Smooth muscle cell (in vitro differentiated cells): Measurements from ENCODE around the gene TRA2B. TPM values are rescaled to one million over a fixed set of nuclear protein-coding genes. Genes with fewer than 3 reads are reported as not detected.

Source experiments
- DNase-seq: peaks from one replicate; lab custom pipeline; 2025; ENCODE audit not compliant: unreplicated experiment; lab: John Stamatoyannopoulos, UW
- H2AFZ ChIP-seq: fragments of 200-600 bp; sonication (generic); 2 replicates; pipeline ENCODE4 v1.6.0; 2016; ENCODE audit warnings: antibody characterized with exemption, low read depth, mild to moderate bottlenecking
- H3F3A ChIP-seq: fragments of 200-600 bp; sonication (generic); 2 replicates; pipeline ENCODE4 v1.6.0; 2017; ENCODE audit warnings: antibody characterized with exemption, low read depth
- H3K27ac ChIP-seq: fragments of 200-600 bp; sonication (generic); 2 replicates; pipeline ENCODE4 v1.5.1; 2016; ENCODE audit warnings: low read depth, mild to moderate bottlenecking
- H3K27me3 ChIP-seq: fragments of 200-600 bp; sonication (generic); 2 replicates; pipeline ENCODE4 v1.6.1; 2016; ENCODE audit warnings: low read depth, mild to moderate bottlenecking
- H3K36me3 ChIP-seq: fragments of 200-600 bp; sonication (generic); 2 replicates; pipeline ENCODE4 v1.5.1; 2016; ENCODE audit warnings: low read depth
- H3K4me1 ChIP-seq: fragments of 200-600 bp; sonication (generic); 2 replicates; pipeline ENCODE4 v1.5.1; 2016; ENCODE audit warnings: low read depth
- H3K4me2 ChIP-seq: fragments of 200-600 bp; sonication (generic); 2 replicates; pipeline ENCODE4 v1.6.0; 2016; ENCODE audit warnings: mild to moderate bottlenecking
- H3K4me3 ChIP-seq: fragments of 200-600 bp; sonication (generic); 2 replicates; pipeline ENCODE4 v1.5.1; 2016; ENCODE audit warnings: mild to moderate bottlenecking
- H3K79me2 ChIP-seq: fragments of 200-600 bp; sonication (generic); 2 replicates; pipeline ENCODE4 v1.6.0; 2016; ENCODE audit warnings: low read depth, mild to moderate bottlenecking
- H3K9ac ChIP-seq: fragments of 200-600 bp; sonication (generic); 2 replicates; pipeline ENCODE4 v1.6.0; 2016; ENCODE audit warnings: low read depth
- H3K9me3 ChIP-seq: fragments of 200-600 bp; sonication (generic); replicated peaks from 2 replicates; pipeline ENCODE4 v1.5.1; 2016; ENCODE audit warnings: low read depth
- H4K20me1 ChIP-seq: fragments of 200-600 bp; sonication (generic); 2 replicates; pipeline ENCODE4 v1.6.0; 2016; ENCODE audit warnings: low read depth
- WGBS: methylation state at CpG from one replicate; pipeline ENCODE4 v1.1.7; 2016; ENCODE audit warnings: low lambda C conversion rate; 5-methylcytosine and 5-hydroxymethylcytosine counted together
- polyA plus RNA-seq: library from polyadenylated mRNA; unstranded; fragments of >200 nt; fragmentation: Nextera tagmentation; extraction: Ambion mirVana; gene quantifications from 2 replicates; pipeline ENCODE4 v1.2.1, GENCODE V29; 2016
- total RNA-seq: library from RNA; depleted of rRNA; stranded (reverse); fragments of >200 nt; gene quantifications from 2 replicates; pipeline ENCODE4 v1.2.3, GENCODE V29; 2014
- TF ChIP-seq, protein P1 (sequence below): fragments of 200-600 bp; sonication (generic); IDR thresholded peaks from 2 replicates; pipeline ENCODE4 v1.5.1; 2017; ENCODE audit warnings: borderline replicate concordance, mild to moderate bottlenecking, antibody characterized with exemption; ENCODE audit not compliant: insufficient read depth, poor library complexity, severe bottlenecking

The TRA2B gene
- total and polyA plus RNA-seq, 2 experiments from 2014 or later = 119 to 265 TPM

DNA sequence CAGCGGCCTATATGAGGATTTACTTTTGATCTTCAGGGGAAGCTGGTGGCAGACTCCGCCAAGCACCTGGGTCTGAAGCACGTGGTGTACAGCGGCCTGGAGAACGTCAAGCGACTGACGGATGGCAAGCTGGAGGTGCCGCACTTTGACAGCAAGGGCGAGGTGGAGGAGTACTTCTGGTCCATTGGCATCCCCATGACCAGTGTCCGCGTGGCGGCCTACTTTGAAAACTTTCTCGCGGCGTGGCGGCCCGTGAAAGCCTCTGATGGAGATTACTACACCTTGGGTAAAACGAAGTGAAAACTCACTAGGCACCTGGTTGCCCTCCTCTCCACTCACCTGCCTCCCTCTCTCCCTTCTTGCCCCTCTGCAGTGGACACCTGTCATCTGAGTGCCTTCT, 33.8 kb upstream of the TRA2B start:
- no peak for DNase-seq
- Histone ChIP-seq H2AFZ (no peak overlapping the region), H3K27ac (no peak overlapping the region), H3K36me3 (no peaks in the 10 kb centered on the region), H3K4me3 (no peak overlapping the region), H3K4me1 (no peaks in the 10 kb centered on the region), H3K9me3 (no peaks in the 10 kb centered on the region), H3K4me2 (no peak overlapping the region), H3K9ac (no peak overlapping the region), H4K20me1 (no peaks in the 10 kb centered on the region), H3K27me3 (no peaks in the 10 kb centered on the region), H3K79me2 (no peaks in the 10 kb centered on the region), H3F3A (no peaks in the 10 kb centered on the region)
- TF ChIP-seq, protein P1, sequence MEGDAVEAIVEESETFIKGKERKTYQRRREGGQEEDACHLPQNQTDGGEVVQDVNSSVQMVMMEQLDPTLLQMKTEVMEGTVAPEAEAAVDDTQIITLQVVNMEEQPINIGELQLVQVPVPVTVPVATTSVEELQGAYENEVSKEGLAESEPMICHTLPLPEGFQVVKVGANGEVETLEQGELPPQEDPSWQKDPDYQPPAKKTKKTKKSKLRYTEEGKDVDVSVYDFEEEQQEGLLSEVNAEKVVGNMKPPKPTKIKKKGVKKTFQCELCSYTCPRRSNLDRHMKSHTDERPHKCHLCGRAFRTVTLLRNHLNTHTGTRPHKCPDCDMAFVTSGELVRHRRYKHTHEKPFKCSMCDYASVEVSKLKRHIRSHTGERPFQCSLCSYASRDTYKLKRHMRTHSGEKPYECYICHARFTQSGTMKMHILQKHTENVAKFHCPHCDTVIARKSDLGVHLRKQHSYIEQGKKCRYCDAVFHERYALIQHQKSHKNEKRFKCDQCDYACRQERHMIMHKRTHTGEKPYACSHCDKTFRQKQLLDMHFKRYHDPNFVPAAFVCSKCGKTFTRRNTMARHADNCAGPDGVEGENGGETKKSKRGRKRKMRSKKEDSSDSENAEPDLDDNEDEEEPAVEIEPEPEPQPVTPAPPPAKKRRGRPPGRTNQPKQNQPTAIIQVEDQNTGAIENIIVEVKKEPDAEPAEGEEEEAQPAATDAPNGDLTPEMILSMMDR = no peak
- 97% methylated on average over 18 of the region's 18 CpGs for WGBS

DNA sequence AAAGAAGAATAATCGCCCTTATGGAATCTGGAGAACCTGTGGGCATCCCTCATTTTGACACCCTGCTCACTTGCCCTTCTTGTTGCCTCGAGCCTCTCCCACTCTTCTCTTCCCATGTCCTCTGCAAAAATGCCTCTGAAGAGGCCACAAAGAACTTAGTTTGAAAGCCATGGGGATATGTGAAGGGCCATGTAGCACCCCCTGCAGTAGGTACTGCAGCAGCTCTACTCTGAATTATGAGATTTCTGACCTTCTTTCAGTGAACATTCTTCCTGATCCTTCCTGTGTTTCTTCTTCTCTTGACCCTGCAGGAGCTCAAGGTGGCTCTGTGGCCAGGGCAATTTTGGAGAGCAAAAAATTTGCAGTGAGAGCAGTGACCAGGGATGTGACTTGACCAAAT, 30.4 kb upstream of the TRA2B start:
- TF ChIP-seq, protein P1 = no peak
- no peak for DNase-seq
- H4K20me1 ChIP-seq = no peaks in the 10 kb centered on the region
- no peaks in the 10 kb centered on the region for H3K27me3 ChIP-seq
- no peaks in the 10 kb centered on the region for H3K79me2 ChIP-seq
- no peak overlapping the region for H2AFZ ChIP-seq
- no peak overlapping the region for H3K27ac ChIP-seq
- H3K4me1 ChIP-seq = no peaks in the 10 kb centered on the region
- H3K9me3 ChIP-seq = no peaks in the 10 kb centered on the region
- no peaks in the 10 kb centered on the region for H3K36me3 ChIP-seq
- H3K9ac ChIP-seq = no peak overlapping the region
- no peak overlapping the region for H3K4me2 ChIP-seq
- WGBS = 85% methylated on average over 2 of the region's 2 CpGs
- H3K4me3 ChIP-seq = no peak overlapping the region
- H3F3A ChIP-seq = no peaks in the 10 kb centered on the region

DNA sequence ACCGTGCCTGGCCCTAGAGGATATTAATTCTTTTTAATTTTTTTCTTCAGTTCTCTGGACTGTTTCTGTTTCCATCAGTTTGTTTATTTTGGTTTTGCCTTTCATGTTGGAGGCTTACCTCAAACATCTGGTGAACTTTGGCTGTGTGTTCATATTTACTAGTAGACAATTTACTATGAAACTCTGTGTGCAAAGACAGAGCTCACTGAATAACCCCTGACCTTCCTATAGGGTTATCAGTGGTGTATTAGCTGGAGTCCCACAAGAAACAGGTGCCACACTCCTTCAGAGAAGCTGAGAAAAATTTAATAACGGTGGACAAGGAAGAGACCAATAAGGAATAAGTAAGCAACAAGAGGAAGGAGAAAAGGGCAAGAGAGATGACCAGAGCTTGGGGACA, 28.8 kb upstream of the TRA2B start:
- TF ChIP-seq, protein P1 = no peak
- Histone ChIP-seq H3K4me2 (no peak overlapping the region), H3F3A (no peaks in the 10 kb centered on the region), H3K9me3 (no peaks in the 10 kb centered on the region), H3K27ac (no peak overlapping the region), H3K4me1 (no peaks in the 10 kb centered on the region), H3K79me2 (no peaks in the 10 kb centered on the region), H2AFZ (no peak overlapping the region), H3K27me3 (no peaks in the 10 kb centered on the region), H3K36me3 (no peaks in the 10 kb centered on the region), H3K9ac (no peak overlapping the region), H3K4me3 (no peak overlapping the region), H4K20me1 (no peaks in the 10 kb centered on the region)
- 92% methylated on average over 2 of the region's 2 CpGs for WGBS
- no peak for DNase-seq

DNA sequence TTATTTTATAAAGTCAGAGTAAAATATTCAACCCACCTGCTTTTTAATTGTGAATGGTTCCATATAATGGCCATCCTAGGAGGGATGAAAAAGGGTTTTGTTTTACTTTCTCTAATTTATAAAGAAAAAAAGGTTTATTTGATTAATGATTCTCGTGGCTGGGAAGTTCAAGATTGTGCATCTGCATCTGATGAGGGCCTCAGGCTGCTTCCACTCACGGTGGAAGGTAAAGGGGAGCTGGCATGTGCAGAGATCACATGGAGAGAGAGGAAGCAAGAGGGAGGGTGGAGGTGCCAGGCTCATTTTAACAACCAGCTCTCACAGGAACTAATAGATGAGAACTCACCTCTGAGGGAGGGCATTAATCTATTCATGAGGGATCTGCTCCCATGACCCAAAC, 27.7 kb upstream of the TRA2B start:
- DNase-seq = no peak
- TF ChIP-seq, protein P1 = no peak
- H3K4me2 ChIP-seq = no peak overlapping the region
- no peak overlapping the region for H3K27ac ChIP-seq
- no peaks in the 10 kb centered on the region for H3K79me2 ChIP-seq
- 77% methylated on average over 2 of the region's 2 CpGs for WGBS
- no peaks in the 10 kb centered on the region for H3K27me3 ChIP-seq
- H3K9me3 ChIP-seq = no peaks in the 10 kb centered on the region
- no peak overlapping the region for H3K4me3 ChIP-seq
- no peak overlapping the region for H3K9ac ChIP-seq
- no peaks in the 10 kb centered on the region for H3F3A ChIP-seq
- no peaks in the 10 kb centered on the region for H4K20me1 ChIP-seq
- no peak overlapping the region for H2AFZ ChIP-seq
- no peaks in the 10 kb centered on the region for H3K36me3 ChIP-seq
- H3K4me1 ChIP-seq = peaks cover 2% of the 10 kb centered on the region
